Ovary (tissue), 3 donors: Measurements from ENCODE around the gene ITPR2.

Source experiments
- CTCF ChIP-seq, 3 donors: fragments of 450-650 bp in 2 of 3; fragments of 200-600 bp in 1 of 3; IDR thresholded peaks; one replicate each; pipeline versions ENCODE4 v1.5.1 to v1.8.0; 2016 to 2022; ENCODE audit warnings: antibody characterized with exemption in 3 of 3, mild to moderate bottlenecking in 1 of 3
- EP300 ChIP-seq: sonication (generic); formaldehyde crosslinking; IDR thresholded peaks from one replicate; pipeline ENCODE4 v1.6.1; 2017; ENCODE audit warnings: antibody characterized with exemption
- POLR2A ChIP-seq: fragments of 450-650 bp; IDR thresholded peaks from one replicate; pipeline ENCODE4 v1.6.1; 2017; ENCODE audit warnings: antibody characterized with exemption, mild to moderate bottlenecking, moderate library complexity
- donor health status: DM: no; HTN: no; CAD: no.

GRCh38 chr12:26535826-26536225, 297.2 kb downstream of the ITPR2 start:
- no peak for TF ChIP-seq CTCF (IDR thresholded peaks at IDR 0.05)
- TF ChIP-seq POLR2A: no peak
- no peak for TF ChIP-seq EP300
